Neural cell (in vitro differentiated cells): ENCODE data around the gene STYK1. TPM values are rescaled to one million over a fixed set of nuclear protein-coding genes. Genes with fewer than 3 reads are reported as not detected.

Experiments used
- H2AFZ ChIP-seq: fragments of 200-600, 300-800 bp; sonication (generic), shearing (Covaris generic); 2 replicates; pipeline ENCODE4 v1.6.0; 2014; ENCODE audit warnings: low read depth, mild to moderate bottlenecking, antibody characterized with exemption, low read length, moderate library complexity
- H3F3A ChIP-seq: fragments of 200-600 bp; shearing (Covaris generic); 2 replicates; pipeline ENCODE4 v1.6.1; 2016; ENCODE audit warnings: mild to moderate bottlenecking, moderate library complexity, mixed read lengths, antibody characterized with exemption, low read length; ENCODE audit not compliant: insufficient read depth, poor library complexity, severe bottlenecking
- H3K27ac ChIP-seq: fragments of 200-600, 300-800 bp; sonication (generic), shearing (Covaris generic); 2 replicates; pipeline ENCODE4 v1.5.1; 2014; ENCODE audit warnings: mild to moderate bottlenecking, low read length, moderate library complexity
- H3K27me3 ChIP-seq: fragments of 300-800, 200-600 bp; sonication (generic), shearing (Covaris generic); 2 replicates; pipeline ENCODE4 v1.6.0; 2014; ENCODE audit warnings: mild to moderate bottlenecking, low read depth, low read length, moderate library complexity; ENCODE audit not compliant: insufficient read depth
- H3K36me3 ChIP-seq: fragments of 300-800, 200-600 bp; sonication (generic), shearing (Covaris generic); 2 replicates; pipeline ENCODE4 v1.5.1; 2014; ENCODE audit warnings: mild to moderate bottlenecking, antibody characterized with exemption, low read length, moderate library complexity; ENCODE audit not compliant: insufficient read depth
- H3K4me2 ChIP-seq: fragments of 300-800, 200-600 bp; sonication (generic), shearing (Covaris generic); 2 replicates; pipeline ENCODE4 v1.6.0; 2014; ENCODE audit warnings: mild to moderate bottlenecking, low read length
- H3K4me3 ChIP-seq: fragments of 300-800, 200-600 bp; sonication (generic), shearing (Covaris generic); 2 replicates; pipeline ENCODE4 v1.5.1; 2014; ENCODE audit warnings: mild to moderate bottlenecking, low read length, moderate library complexity
- H3K79me2 ChIP-seq: fragments of 200-600 bp; shearing (Covaris generic); replicated peaks from 2 replicates; pipeline ENCODE4 v1.6.0; 2014; ENCODE audit warnings: mild to moderate bottlenecking, low read length, moderate library complexity; ENCODE audit not compliant: insufficient read depth
- H3K9ac ChIP-seq: fragments of 300-800, 200-600 bp; sonication (generic), shearing (Covaris generic); 2 replicates; pipeline ENCODE4 v1.6.1; 2016; ENCODE audit warnings: mild to moderate bottlenecking, low read length, mixed read lengths
- H3K9me2 ChIP-seq: fragments of 200-600 bp; shearing (Covaris generic); 2 replicates; pipeline ENCODE4 v1.6.1; 2016; ENCODE audit warnings: mild to moderate bottlenecking, low read length, mixed read lengths; ENCODE audit not compliant: insufficient read depth
- H3K9me3 ChIP-seq: fragments of 200-600, 300-800 bp; sonication (generic), shearing (Covaris generic); 2 replicates; pipeline ENCODE4 v1.6.1; 2016; ENCODE audit warnings: mild to moderate bottlenecking, mixed run types, low read length, moderate library complexity, mixed read lengths
- H4K20me1 ChIP-seq: fragments of 200-600 bp; shearing (Covaris generic); 2 replicates; pipeline ENCODE4 v1.6.1; 2016; ENCODE audit warnings: mild to moderate bottlenecking, mixed run types; ENCODE audit not compliant: insufficient read depth
- EP300 ChIP-seq: fragments of 450-650 bp; conservative IDR thresholded peaks from 2 replicates; pipeline ENCODE4 v1.6.1; 2014; ENCODE audit warnings: antibody characterized with exemption, mild to moderate bottlenecking, moderate library complexity; ENCODE audit not compliant: poor library complexity, severe bottlenecking
- EZH2 ChIP-seq: fragments of 200-600, 300-800 bp; shearing (Covaris generic), sonication (generic); IDR thresholded peaks from 2 replicates; pipeline ENCODE4 v1.6.1; 2014; ENCODE audit warnings: antibody characterized with exemption, low read length, borderline replicate concordance, mild to moderate bottlenecking; ENCODE audit not compliant: insufficient read depth, poor library complexity, severe bottlenecking
- MXI1 ChIP-seq: fragments of 450-650 bp; conservative IDR thresholded peaks from 2 replicates; pipeline ENCODE4 v1.6.1; 2014; ENCODE audit warnings: antibody characterized with exemption, mild to moderate bottlenecking; ENCODE audit not compliant: poor library complexity, severe bottlenecking
- POLR2AphosphoS5 ChIP-seq: IDR thresholded peaks from 2 replicates; pipeline ENCODE4 v1.6.1; 2012
- RAD21 ChIP-seq: fragments of 450-650 bp; conservative IDR thresholded peaks from 2 replicates; pipeline ENCODE4 v1.6.1; 2014; ENCODE audit warnings: antibody characterized with exemption, mild to moderate bottlenecking, moderate library complexity
- SMC3 ChIP-seq: fragments of 450-650 bp; conservative IDR thresholded peaks from 2 replicates; pipeline ENCODE4 v1.6.1; 2014; ENCODE audit warnings: antibody characterized with exemption, mild to moderate bottlenecking, moderate library complexity; ENCODE audit not compliant: poor library complexity
- TAF1 ChIP-seq: IDR thresholded peaks from 2 replicates; pipeline ENCODE4 v1.6.1; 2012; ENCODE audit warnings: low read depth
- polyA plus RNA-seq: library from polyadenylated mRNA; depleted of rRNA; stranded (reverse); fragments of >200 nt; gene quantifications from 2 replicates; pipeline ENCODE4 v1.2.3, GENCODE V29; 2014
- TF ChIP-seq, protein P1 (sequence below): IDR thresholded peaks from 2 replicates; pipeline ENCODE4 v1.6.1; 2012; ENCODE audit warnings: borderline replicate concordance
- TF ChIP-seq, protein P2 (sequence below): fragments of 450-650 bp; IDR thresholded peaks from 2 replicates; pipeline ENCODE4 v1.5.1; 2014; ENCODE audit warnings: antibody characterized with exemption, mild to moderate bottlenecking, moderate library complexity; ENCODE audit not compliant: poor library complexity, severe bottlenecking

The STYK1 gene
- polyA plus RNA-seq, 1 donor from 2014 or later, result 0.24 TPM

DNA sequence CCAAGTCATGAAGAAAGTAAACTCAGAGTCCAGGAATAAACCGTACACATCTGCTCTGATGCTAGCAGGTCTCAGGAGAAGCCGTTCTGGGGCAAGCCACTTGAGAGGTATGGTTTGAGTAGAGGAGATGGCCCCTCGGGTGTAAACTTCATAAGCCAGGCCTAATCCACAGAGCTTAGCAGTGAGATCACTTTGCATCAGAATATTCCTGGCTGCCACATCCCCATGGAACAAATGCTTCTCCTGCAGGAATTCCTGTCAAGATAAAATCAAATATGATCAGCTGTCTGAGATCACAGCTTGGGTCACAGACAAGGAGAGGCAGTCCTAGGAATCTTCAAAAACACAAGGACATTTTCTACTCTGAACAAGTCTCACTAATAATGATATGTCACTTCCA, 49.2 kb downstream of the STYK1 start:
- Histone ChIP-seq H3K36me3 (no peaks in the 10 kb centered on the region), H3K9me3 (no peaks in the 10 kb centered on the region), H3K9ac (no peak overlapping the region), H2AFZ (no peak overlapping the region), H3F3A (no peaks in the 10 kb centered on the region), H3K9me2 (no peaks in the 10 kb centered on the region), H3K27ac (no peak overlapping the region), H3K27me3 (no peaks in the 10 kb centered on the region), H3K4me2 (no peak overlapping the region), H4K20me1 (no peaks in the 10 kb centered on the region), H3K4me3 (no peak overlapping the region), H3K79me2 (no peaks in the 10 kb centered on the region)
- no peak for TF ChIP-seq EP300
- TF ChIP-seq, protein P1, sequence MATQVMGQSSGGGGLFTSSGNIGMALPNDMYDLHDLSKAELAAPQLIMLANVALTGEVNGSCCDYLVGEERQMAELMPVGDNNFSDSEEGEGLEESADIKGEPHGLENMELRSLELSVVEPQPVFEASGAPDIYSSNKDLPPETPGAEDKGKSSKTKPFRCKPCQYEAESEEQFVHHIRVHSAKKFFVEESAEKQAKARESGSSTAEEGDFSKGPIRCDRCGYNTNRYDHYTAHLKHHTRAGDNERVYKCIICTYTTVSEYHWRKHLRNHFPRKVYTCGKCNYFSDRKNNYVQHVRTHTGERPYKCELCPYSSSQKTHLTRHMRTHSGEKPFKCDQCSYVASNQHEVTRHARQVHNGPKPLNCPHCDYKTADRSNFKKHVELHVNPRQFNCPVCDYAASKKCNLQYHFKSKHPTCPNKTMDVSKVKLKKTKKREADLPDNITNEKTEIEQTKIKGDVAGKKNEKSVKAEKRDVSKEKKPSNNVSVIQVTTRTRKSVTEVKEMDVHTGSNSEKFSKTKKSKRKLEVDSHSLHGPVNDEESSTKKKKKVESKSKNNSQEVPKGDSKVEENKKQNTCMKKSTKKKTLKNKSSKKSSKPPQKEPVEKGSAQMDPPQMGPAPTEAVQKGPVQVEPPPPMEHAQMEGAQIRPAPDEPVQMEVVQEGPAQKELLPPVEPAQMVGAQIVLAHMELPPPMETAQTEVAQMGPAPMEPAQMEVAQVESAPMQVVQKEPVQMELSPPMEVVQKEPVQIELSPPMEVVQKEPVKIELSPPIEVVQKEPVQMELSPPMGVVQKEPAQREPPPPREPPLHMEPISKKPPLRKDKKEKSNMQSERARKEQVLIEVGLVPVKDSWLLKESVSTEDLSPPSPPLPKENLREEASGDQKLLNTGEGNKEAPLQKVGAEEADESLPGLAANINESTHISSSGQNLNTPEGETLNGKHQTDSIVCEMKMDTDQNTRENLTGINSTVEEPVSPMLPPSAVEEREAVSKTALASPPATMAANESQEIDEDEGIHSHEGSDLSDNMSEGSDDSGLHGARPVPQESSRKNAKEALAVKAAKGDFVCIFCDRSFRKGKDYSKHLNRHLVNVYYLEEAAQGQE, result no peak
- TF ChIP-seq POLR2AphosphoS5, result no peak
- no peak for TF ChIP-seq TAF1

DNA sequence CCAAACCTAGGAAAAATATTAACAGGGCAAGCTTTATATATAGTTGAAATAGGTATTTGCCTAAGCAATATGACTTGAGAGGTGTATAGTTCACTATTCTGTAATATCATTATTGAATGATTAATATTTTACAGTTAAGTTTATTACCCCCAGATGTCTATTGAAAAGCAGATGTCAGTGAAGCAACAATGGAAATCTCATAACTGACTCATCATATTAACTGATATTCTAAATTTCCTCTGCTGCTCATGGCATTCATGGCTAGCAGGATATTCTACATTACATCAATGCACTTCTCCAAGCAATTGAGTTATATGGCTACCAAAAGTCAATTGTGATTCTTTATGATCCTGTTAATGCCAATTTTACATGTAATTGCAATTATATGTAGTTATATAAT, 50.7 kb downstream of the STYK1 start:
- Histone ChIP-seq H3K4me3 (no peak overlapping the region), H2AFZ (no peak overlapping the region), H3K79me2 (no peaks in the 10 kb centered on the region), H3K27me3 (no peaks in the 10 kb centered on the region), H3K27ac (no peak overlapping the region), H3K9me2 (no peaks in the 10 kb centered on the region), H3K9ac (no peak overlapping the region), H3K9me3 (no peaks in the 10 kb centered on the region), H3K4me2 (no peak overlapping the region), H3K36me3 (no peaks in the 10 kb centered on the region), H3F3A (no peaks in the 10 kb centered on the region), H4K20me1 (no peaks in the 10 kb centered on the region)
- TF ChIP-seq EP300 (no peak), SMC3 (no peak), TAF1 (no peak), EZH2 (no peak), POLR2AphosphoS5 (no peak), RAD21 (no peak), MXI1 (no peak)
- TF ChIP-seq, protein P2, sequence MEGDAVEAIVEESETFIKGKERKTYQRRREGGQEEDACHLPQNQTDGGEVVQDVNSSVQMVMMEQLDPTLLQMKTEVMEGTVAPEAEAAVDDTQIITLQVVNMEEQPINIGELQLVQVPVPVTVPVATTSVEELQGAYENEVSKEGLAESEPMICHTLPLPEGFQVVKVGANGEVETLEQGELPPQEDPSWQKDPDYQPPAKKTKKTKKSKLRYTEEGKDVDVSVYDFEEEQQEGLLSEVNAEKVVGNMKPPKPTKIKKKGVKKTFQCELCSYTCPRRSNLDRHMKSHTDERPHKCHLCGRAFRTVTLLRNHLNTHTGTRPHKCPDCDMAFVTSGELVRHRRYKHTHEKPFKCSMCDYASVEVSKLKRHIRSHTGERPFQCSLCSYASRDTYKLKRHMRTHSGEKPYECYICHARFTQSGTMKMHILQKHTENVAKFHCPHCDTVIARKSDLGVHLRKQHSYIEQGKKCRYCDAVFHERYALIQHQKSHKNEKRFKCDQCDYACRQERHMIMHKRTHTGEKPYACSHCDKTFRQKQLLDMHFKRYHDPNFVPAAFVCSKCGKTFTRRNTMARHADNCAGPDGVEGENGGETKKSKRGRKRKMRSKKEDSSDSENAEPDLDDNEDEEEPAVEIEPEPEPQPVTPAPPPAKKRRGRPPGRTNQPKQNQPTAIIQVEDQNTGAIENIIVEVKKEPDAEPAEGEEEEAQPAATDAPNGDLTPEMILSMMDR, result no peak
- TF ChIP-seq, protein P1, result no peak
